GM21717 (cell line): ENCODE measurements around the gene RET.

Experiments used
- ATAC-seq: cut with Tn5 transposase; IDR thresholded peaks from one replicate; pipeline ENCODE4 v1.9.1; 2021; ENCODE audit warnings: mild to moderate bottlenecking, moderate library complexity; ENCODE audit not compliant: unreplicated experiment

Gene RET

DNA sequence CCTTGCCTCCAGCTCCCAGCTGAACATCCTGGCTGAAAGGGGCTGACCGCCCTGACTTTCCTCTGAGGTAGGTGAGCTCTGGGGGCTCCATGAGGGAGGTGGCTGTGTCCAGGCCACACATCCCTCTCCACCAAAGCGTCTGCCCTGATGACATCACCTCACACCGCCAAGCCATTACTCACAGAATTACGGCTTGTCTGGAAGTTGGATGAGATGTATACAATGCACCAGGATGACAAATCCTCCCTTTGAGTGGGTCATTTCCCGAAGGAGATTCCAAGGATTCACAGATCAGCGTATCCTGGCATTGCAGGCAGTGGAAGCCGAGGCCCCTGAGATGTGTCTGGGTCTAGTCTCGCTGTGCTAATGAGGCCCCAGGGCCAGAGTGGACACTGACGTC, 15.1 kb upstream of the RET start:
- ATAC-seq = no peak

DNA sequence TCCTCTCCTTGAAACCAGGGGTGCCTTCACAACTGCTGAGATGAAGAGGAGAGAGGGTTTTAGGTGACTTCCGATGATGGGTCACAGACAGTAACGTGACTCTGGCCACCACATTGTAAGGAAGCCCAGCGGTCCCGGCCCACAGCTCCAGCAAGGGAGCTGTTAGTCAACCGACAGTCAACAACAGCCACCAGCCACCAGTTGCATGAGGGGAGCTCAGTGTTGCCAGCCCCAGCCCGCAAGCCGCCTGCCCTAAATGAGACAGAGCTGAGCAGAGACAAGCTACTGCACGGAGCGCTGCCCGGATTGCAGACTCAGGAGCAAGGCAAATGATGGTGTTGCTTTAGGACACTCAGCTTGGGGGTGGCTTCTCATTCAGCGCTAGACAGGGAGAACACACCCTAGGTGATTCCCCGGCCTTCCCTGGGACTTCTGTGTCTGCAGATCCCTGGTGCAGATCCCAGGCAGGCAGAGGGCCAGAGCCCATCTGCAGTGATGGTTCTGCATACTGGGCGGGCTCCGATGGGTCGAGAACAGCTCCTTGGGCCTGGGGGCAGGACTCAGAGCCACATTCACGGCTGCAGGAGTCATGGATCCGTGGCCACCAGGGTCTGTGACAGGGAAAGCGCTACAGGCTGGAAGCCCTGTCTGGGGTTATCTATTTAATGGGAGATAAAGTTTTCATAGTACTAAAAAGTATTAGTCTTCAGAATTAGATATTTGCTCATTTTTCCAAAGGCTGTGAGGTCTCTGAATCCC, 14.3 kb upstream of the RET start:
- ATAC-seq = no peak

DNA sequence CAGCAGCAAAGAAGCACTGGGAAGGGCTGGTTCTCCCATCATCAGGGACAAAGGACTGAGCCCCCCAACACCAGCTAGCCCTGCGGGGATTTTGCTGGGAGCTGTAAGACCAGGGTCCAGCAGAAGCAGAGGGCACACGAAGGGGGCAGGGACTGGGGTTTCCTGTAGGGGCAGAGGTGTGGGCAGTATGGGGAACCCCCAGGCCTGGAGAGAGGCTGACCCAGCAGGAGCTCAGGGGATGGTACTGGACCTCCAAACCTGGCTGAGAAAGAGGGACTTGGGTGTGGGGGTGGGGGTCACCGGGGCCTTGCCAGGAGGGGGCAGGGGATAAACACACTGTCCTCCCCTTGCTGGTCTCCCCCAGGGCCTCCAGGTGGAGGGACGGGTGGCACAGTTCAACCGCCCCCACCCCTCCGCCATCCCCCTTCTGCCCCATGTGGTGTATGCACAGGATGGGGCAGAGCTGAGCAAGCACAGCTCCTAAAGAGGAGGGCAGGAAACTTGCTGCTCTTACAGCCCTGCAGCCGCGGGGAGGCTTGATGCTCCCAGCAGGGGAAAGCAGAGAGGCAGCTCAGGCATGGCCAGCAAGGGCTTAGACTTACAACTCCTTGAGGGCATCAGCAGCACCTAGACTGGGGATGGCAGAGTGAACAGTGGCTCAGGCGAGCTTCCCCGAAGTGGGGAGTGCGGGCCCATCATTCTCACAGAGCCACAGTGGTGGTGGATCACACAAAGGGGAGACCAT, 12.4 kb upstream of the RET start:
- ATAC-seq = no peak

DNA sequence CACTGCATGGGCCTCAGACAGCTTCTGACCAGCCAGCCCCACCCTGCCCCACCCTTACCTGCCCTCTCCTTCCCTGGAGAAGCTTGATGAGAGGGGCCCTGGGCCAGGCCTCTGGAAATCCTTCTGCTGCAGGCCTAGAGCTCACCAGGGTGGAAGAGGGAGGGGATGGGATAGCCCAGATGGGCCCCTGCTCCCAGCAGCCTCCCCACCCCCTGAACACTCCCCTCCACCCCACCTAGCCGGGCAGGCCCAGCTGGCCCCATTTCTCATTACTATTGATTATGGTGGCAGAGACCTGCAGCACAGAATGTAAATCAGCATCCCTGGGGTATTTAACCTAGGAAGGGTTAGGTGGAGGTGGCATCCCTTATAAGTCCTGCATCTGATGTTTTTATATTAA, 11.6 kb upstream of the RET start:
- no peak for ATAC-seq

DNA sequence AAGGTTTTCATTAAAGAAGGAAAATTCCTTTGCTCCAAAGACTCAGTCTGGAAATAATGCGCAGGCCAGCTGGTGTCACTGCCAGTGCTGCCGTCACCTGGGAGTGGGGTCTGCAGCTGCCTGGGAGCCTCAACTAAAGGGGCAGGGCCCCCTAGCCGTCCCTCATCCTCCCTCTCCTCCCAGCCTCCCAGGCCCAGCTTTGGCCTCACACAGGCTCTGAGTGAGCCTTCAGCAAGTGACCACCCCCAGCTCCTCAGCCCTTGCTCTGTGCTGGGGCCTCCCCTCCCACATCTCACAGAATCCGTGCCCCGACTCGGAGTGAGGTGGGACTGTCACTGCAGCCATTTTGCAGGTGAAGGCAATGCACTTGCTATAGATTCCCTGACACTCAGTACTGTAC, 11.1 kb upstream of the RET start:
- ATAC-seq = no peak

DNA sequence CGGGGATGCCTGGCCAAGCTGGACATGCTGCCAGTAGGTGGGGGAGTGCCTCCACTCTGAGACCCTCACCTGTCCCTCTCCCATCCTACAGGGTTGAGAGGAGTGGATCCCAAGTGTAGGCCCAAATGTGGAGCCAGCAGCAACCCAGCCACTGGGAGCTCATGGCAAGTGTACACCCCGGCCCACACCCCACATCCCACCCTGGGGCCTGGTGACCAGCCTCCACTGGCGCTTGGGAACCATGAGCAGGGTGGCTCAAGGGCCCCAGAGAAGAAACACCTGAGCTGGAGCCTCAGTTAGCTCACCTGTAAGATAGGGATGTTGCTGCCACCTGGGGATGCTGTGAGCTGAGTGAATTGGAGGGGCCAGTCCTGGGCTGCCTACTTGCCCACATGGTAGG, 10.4 kb upstream of the RET start:
- ATAC-seq = no peak

DNA sequence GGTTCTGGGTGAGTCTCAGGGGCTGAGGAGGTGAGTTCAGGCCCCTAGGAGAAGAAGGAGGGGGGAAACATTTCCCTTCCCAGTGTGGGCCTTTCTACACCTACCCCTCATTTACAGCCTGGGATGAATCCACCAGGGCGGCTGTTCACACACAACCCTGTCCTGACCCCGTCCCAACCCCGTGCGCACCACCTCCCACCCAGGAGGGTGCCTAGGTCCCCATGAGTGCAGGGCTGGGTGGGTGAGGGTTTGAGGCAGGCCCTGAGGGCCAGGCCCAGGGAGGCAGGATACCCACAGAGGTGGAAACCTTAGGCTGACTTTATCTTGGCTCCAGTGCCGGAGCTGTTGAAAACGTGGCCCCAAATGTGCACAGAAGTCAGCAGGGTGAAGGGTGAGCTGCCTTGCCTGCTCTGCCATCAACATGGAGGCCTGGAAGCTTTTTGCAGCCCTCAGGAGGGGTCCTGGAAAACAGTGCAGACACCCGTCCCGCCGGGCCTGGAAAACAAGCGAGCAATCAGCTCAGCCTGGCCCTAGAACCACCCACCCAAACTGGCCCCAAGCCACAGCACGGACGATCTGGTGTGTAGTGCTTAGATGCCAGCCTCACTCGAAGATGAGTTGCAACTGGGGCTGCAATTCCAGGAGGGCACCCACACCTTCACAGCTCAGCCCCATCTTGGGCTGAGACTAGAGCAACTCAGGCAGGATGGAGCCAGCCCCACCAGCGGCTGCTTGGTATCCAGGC, 9.3 kb upstream of the RET start:
- ATAC-seq = no peak

DNA sequence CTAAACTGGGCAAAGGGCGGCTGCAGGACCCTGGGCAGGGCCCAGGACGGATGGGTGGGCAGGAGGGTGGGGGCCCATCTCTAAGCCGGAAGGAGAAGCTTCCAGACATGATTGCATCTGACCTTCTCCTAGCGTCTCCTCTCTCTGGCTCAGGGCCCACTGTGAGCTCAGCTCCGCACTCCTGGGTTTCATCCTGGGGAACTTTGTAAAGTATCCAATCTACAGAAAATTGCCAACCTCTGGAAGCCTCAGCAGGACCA, 8.8 kb upstream of the RET start:
- no peak for ATAC-seq

DNA sequence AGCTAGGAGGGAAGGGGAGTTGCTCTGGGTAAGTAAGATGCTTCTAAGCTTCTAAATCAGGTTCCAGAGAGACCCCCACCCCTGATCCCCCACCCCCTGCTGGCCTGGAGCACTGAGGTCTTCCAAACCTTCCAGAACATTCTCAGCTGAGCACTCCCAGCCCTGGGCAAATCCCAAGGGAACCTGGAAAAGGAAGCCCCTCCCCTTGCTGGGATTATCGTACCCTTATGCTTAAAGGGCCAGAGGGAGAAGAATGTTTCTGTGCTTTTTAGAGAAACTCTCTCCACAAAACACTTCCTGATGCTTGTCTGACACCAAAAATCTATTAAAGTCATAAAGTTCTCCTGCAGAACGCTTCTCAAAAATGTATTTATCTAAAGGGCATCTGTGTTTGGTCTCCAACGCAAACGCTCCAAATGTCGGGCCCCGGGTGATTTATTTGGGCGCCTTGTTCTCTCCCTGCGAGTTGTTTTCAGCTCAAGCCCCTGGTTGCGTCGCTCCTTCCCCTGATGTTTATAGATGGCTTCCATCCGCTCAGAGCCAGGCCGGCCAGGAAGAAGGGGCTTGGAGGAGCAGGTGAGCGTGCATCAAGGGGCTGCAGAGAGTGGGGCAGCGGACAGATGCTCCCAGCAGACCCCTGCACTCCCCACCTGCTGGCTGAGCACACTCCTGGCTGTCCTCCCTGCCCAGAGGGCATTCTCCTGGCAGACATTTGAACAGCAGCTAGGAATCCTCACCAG, 8.2 kb upstream of the RET start:
- ATAC-seq = no peak

DNA sequence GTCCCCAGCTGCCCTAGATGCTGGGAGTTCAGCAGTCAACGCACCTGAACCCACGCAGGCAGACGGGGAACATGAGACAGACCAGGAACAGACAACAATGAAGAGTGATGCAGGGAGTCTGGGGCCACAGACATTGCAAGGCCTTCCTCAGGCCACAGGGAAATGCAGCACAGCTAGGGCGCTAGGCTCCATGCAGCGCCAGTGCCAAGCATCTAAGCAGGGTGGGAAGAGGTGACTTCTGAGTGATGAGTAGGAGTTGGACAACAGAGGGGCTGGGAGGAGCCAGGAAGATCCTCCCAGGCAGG, 7.7 kb upstream of the RET start:
- no peak for ATAC-seq

DNA sequence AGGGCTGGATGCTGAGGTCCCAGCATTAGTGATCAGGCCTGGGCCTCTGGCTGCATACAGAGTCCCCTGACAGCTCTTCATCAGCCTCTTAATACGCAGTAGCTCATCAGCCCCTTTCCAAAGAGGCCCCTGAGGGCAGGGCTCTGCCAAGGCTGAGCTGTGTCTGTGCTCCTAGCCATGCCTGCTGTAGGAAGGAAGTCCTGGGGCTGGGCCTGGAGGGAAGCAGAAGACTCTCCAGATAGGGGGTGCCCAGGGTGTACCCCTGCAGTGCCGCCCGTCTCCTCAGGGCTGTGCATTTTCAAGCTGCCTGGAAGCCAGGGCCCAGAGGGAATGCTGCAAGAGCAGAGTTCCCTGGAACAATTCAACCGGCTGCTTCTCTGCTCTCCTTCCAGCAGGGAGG, 7.3 kb upstream of the RET start:
- ATAC-seq = no peak

DNA sequence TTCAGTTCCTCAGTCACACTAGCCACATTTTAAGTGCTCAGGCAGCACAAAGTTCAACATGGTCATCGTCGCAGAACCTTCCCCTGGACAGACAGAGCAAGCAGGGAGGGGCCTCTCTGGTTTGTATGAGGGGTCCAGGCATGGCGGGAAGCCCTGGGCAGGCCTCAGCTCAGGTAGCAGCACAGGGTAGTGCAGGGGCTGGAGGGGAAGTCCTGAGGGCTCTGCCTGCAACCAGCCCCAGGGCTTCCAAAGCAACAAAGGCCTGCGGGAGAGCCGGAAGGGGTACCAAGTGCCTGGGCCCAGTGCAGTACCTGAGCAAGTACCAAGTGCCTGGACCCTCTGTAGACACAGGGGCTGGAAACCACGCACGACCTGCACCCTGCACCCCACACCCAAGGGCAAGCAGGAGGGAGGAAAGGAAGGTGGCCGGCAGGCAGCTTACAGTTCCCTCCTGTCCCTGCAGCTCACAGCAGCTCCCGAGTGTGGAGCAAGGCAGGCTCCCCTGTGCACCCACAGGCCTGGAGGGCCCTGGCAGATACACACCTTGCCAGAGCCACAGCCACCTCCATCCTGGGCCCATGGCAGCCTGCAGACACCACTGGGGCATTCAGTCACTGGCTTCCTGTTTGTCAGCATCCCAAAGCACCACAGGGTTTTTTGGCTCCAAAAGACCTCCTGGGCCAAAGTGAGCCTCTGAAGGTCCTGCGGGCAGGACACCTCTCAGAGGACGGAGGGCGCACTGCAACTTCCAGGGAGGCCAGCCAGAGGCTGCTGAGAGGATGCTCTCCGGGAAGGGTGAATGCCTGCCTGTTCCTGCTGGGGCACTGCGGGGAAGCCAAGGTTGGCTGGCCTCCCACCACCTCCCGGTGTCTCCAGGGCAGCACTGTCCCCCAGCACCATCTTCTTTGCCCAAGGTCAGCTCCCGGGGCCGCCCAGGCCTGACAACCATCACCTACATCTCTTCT, 6.5 kb upstream of the RET start:
- no peak for ATAC-seq

DNA sequence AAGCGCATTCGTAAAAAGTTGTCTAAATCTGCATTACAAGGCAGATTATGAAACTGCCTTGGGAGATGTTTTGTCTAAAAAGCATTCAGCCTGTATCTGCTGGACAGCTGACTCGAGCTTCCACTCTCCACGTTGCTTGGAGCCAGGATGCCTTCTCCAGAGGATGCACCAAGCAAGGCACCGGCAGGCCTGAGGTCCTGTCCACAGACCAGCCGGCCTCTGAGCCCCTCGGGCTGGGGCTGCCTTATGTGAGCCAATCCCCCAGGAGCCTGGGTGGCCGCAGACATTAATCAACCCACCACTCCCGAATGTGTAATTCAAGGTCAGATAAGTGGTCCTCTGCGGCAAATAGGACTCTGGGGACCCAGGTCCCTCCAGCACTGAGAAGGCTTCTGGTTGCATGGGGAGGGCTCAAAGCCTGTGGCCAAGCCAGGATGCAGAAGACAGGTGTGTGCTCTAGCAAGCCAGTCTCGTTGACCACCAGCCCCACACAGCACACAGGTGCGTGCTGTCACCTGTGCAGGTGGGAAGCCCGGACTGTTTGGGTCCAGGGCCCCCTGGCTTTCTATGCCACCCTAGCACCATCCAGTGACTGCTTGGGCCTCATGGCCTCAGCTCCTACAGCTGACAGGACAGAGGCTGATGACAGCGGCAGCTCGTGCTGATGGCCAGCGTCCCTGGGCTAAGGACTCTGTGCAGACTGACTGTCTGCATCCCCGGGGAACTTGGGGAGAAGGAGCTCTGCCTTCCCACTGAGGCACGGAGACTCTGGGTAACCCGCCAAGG, 4.8 kb upstream of the RET start:
- ATAC-seq = no peak

DNA sequence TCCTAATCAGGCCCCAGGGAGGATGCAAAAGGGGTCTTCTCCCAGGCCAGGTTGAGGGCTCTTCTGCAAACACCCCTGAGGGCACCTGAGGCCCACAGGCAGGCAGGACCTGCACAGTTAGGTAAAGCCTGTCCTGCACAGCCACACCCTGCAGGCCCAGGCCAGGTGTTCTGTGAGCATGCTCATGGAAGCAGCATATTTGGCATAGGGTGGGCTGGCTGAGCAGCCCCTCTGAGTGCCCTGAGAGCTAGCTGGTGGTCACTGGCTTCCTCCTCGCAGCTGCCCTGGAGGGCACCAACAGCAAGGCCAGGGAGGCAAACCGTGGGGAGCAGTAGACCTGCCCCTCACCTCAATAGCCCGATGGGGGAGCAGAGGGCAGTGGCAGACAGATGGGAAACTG, 3.7 kb upstream of the RET start:
- ATAC-seq = no peak

DNA sequence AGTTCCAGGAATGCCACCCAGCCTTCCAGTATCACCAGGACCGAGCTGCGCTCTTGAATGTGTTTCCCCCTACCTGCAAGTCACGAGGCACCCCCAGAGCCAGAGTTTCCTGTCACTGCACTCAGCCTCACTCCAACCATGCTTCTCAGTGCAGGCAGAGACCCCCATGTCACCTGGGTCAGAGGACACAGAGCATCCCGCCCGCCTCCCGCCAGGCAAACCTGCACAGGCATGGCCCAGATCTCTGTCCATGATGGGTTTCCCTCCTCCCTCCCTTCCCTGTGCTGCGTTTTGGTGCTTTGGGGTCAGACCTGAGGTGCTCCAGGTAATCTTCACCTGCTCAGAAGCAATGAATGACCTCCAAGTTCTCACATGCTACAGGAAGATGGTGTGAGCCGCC, 3.1 kb upstream of the RET start:
- ATAC-seq = no peak

DNA sequence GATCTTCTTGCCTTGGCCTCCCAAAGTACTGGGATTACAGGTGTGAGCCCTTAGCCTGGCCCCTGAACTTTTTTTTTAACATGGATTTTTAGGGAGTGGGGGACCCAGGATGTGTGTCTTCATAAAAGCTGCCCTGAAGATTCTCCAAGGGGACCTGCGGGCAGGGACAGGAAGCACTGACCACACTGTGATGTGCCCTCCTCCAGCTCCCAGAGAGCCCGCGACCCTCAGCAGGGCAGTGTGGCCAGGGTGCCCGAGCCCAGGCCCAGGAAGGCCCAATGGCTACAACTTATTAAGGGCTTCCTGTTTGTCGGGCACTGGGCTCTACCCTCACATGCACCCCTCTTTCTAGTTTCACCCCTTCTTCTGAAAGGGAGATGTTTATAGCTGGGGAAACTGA, 2.5 kb upstream of the RET start:
- ATAC-seq = no peak

DNA sequence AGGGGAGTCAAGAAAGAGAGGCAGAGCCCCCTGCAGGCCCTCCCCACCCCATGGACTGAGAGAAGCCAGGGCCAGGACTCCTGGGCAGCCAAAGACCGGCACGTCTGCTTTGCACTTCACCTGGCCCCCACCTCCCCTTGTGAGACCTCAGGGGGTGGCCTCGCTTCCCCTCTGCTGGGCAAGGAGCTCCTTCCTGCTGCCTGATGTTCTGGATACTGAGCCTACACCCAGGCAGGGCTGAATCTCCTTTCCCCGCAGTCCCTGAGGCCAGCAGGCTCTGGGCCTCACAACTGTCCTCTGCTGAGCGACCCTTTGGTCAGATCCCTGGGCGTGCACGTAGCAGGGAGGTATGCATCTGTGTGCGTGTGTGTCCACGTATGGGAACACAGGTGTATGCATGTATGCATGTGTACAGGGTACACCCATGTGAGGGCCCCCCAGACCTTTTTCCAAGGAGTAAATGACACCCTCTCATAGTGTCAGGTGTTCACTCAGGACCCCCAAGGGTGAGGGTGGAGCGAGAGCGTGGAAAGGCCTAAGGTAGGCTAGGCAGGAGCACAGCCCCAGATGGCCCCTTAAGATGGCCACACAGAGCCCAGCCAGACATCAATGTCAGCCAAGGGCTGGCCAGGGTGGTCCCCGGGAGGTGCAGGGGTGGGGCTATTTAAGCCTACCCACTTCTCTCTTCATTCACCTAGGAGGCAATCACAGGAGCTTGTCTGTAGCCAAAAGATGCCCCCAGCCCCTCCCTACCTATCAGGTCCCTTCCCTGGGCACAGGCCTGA, 1.9 kb upstream of the RET start:
- no peak for ATAC-seq

DNA sequence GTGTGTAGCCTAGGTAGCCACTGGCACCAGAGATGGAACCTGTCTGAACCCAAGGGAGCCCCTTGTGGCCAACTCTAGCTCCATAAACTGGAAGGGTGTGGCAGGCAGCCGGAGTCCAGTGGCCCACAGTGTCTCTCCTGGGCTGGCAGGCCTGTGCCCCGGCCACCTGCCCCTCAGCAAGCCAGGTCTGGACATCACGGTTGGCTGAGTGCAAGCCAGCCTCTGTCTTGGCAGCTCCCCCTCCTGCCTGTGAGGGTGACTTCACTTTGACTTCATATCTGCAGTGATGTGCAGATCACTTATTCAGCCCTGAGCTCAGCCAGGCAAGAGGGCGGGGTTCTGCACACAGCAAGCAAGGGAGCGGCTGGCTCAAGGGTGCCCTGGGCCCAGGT, 1.3 kb upstream of the RET start:
- no peak for ATAC-seq

DNA sequence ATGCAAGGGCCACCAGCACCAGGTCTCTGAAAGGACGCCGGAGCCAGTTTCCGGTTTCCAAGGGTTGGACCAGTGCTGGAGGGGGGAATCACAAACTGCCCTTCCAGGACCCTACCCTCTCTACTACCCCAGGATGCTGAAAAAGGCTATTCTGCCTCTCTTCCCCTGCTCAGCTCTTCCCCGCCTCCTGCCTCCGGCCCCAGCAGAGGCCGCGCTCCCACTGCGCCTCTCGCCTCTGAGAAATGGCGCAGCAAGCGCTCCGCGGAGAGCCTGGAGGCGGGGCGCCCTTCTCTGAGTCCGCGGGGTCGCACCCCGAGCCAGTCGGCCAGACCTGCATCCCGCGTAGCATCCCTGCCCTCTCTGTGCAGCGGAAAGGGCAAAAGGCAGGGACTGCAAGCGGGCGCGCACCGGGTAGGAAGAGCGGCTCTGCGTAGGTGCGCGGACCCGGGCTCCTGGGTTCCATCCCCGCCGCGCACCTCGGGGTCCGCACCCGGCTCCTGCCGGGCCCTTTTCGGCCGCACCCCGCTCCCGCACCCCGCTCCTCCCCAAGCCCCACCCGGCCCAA, 476 bp upstream of the RET start:
- no peak for ATAC-seq
